Body of pancreas (tissue), 4 donors: ENCODE measurements around the gene HOMER2.
A peak's percentile ranks its signal among the peaks of the same experiment; 100 is the strongest.

ENCODE experiments used
- CTCF ChIP-seq, 7 experiments: fragments of 450-650 bp in 4 of 7; fragments of 200-600 bp in 3 of 7; sonication (generic) in 3 of 7; IDR thresholded peaks; one replicate each; pipeline ENCODE4 v1.5.1; 2016 to 2019; ENCODE audit warnings: antibody characterized with exemption in 7 of 7
- POLR2A ChIP-seq, 3 donors: fragments of 450-650 bp; IDR thresholded peaks; one replicate each; pipeline ENCODE4 v1.6.1; 2016; ENCODE audit warnings: antibody characterized with exemption in 3 of 3, mild to moderate bottlenecking in 2 of 3

DNA sequence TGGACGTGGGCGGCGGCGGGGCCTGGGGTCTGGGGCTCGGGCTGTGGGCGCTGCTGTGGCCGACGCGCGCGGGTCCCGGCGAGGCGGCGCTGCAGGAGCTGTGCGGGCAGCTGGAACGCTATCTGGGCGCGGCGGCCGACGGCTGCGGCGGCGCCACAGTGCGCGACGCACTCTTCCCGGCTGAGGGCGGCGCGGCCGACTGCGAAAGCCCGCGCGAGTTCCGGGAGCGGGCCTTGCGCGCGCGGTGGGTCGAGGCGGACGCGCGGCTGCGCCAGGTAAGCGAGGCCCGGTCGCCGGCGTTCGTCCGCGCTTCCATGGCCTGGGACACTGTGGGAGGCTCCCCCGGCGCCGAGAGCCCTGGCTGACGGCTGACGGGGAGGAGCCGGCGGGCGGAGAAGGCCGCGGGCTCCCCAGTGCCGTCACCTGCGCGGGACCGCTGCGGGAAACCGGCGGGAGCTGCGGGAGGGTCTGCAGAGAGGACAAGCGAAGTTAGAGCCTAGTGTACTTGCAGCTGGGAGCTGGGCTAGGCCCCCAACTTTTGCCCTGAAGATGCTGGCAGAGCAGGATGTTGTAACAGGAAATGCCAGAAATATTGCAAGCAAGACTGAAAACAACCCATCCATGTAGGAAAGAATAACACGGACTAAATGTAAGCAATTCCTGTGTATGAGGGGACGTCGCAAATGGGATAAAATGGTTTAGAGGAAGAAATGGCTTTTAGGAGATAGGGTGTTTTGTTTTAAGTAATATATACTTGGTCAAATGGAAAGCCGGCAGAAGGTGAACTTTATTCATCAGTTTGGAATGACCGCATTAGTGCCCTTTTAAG, 142.2 kb downstream of the HOMER2 start:
- TF ChIP-seq CTCF (IDR thresholded peaks at IDR 0.05) (no peak), POLR2A (IDR thresholded peaks at IDR 0.05) (peak in 1 of 3 donors; percentile 18)
